Measurements from ENCODE around the gene CHRNA4. TPM values are rescaled to one million over a fixed set of nuclear protein-coding genes. Genes with fewer than 3 reads are reported as not detected.

CHRNA4 gene
- polyA plus RNA-seq, 1 donor (not counting 4 experiments of a cell fraction or from before 2014, with no cell fraction given), result not detected

GRCh38 chr20:63377951-63378381 lies 16.8 kb upstream of the CHRNA4 start:
- H3K9me3 ChIP-seq (ENCODE audit: control insufficient read depth, low read depth, low read length), result no peaks in the 10 kb centered on the region
- dilution Hi-C loops (cut with MboI; ENCODE audit: extremely low pct_ligation_motif_present, low sequenced_read_pairs), result no loop called here
- no peak overlapping the region for H3K27ac ChIP-seq (ENCODE audit: control insufficient read depth, insufficient read depth, low read length)
- H3K27me3 ChIP-seq (ENCODE audit: control insufficient read depth, extremely low read depth, insufficient read depth, low read length), result peaks cover 34% of the 10 kb centered on the region
- FAIRE-seq (no peak), DNase-seq (ENCODE audit: low read depth, low spot score) (no peak)
- no peaks in the 10 kb centered on the region for H3K9me1 ChIP-seq (ENCODE audit: control insufficient read depth, extremely low read depth, insufficient read depth, low read length)
- H3K4me2 ChIP-seq (ENCODE audit: control insufficient read depth, extremely low read depth, insufficient read depth, low read depth, low read length), result no peak overlapping the region
- H4K20me1 ChIP-seq (ENCODE audit: control insufficient read depth, extremely low read depth, insufficient read depth, low read length), result no peaks in the 10 kb centered on the region
- no peak overlapping the region for H3K9ac ChIP-seq (ENCODE audit: control insufficient read depth, extremely low read depth, insufficient read depth, low read length)
- no peak overlapping the region for H2AFZ ChIP-seq (ENCODE audit: control insufficient read depth, low read length)
- no peaks in the 10 kb centered on the region for H3K79me2 ChIP-seq (ENCODE audit: control insufficient read depth, insufficient read depth, low read length)
- H3K4me3 ChIP-seq (ENCODE audit: control insufficient read depth in 2 of 3, extremely low read depth in 1 of 3, insufficient read depth in 2 of 3, low read depth in 1 of 3, low read length in 3 of 3), result no peak overlapping the region
- peak; percentile 18 for TF ChIP-seq EZH2 (IDR thresholded peaks at IDR 0.05; ENCODE audit: low read length)
- no peak for TF ChIP-seq CTCF (optimal IDR thresholded peaks at IDR 0.05 in 1 of 3, IDR thresholded peaks at IDR 0.05 in 1 of 3, conservative IDR thresholded peaks at IDR 0.05 in 1 of 3; ENCODE audit: extremely low read depth in 1 of 3, insufficient read depth in 2 of 3, low read length in 3 of 3)
- H3K4me1 ChIP-seq (ENCODE audit: control insufficient read depth, extremely low read depth, insufficient read depth, low read length), result no peaks in the 10 kb centered on the region
- H3K36me3 ChIP-seq (ENCODE audit: control insufficient read depth in 2 of 2, extremely low read depth in 1 of 2, insufficient read depth in 2 of 2, low read length in 2 of 2), result no peaks in the 10 kb centered on the region

GRCh38 chr20:63377256-63377941 lies 16.2 kb upstream of the CHRNA4 start:
- Histone ChIP-seq H3K79me2 (ENCODE audit: control insufficient read depth, insufficient read depth, low read length) (no peaks in the 10 kb centered on the region), H3K4me3 (ENCODE audit: control insufficient read depth in 2 of 3, extremely low read depth in 1 of 3, insufficient read depth in 2 of 3, low read depth in 1 of 3, low read length in 3 of 3) (no peak overlapping the region), H3K4me2 (ENCODE audit: control insufficient read depth, extremely low read depth, insufficient read depth, low read depth, low read length) (no peak overlapping the region), H4K20me1 (ENCODE audit: control insufficient read depth, extremely low read depth, insufficient read depth, low read length) (no peaks in the 10 kb centered on the region), H3K9ac (ENCODE audit: control insufficient read depth, extremely low read depth, insufficient read depth, low read length) (no peak overlapping the region), H2AFZ (ENCODE audit: control insufficient read depth, low read length) (no peak overlapping the region), H3K36me3 (ENCODE audit: control insufficient read depth in 2 of 2, extremely low read depth in 1 of 2, insufficient read depth in 2 of 2, low read length in 2 of 2) (no peaks in the 10 kb centered on the region), H3K4me1 (ENCODE audit: control insufficient read depth, extremely low read depth, insufficient read depth, low read length) (no peaks in the 10 kb centered on the region), H3K27me3 (ENCODE audit: control insufficient read depth, extremely low read depth, insufficient read depth, low read length) (peaks cover 34% of the 10 kb centered on the region), H3K9me1 (ENCODE audit: control insufficient read depth, extremely low read depth, insufficient read depth, low read length) (no peaks in the 10 kb centered on the region), H3K27ac (ENCODE audit: control insufficient read depth, insufficient read depth, low read length) (no peak overlapping the region), H3K9me3 (ENCODE audit: control insufficient read depth, low read depth, low read length) (no peaks in the 10 kb centered on the region)
- TF ChIP-seq CTCF (optimal IDR thresholded peaks at IDR 0.05 in 1 of 3, IDR thresholded peaks at IDR 0.05 in 1 of 3, conservative IDR thresholded peaks at IDR 0.05 in 1 of 3; ENCODE audit: extremely low read depth in 1 of 3, insufficient read depth in 2 of 3, low read length in 3 of 3) (no peak), EZH2 (IDR thresholded peaks at IDR 0.05; ENCODE audit: low read length) (no peak)
- dilution Hi-C loops (cut with MboI; ENCODE audit: extremely low pct_ligation_motif_present, low sequenced_read_pairs), result no loop called here
- DNase-seq (ENCODE audit: low read depth, low spot score) (no peak), FAIRE-seq (no peak)
